DOHH2 (cell line): ENCODE results near the gene QTRT2.

Source experiments
- H3F3A ChIP-seq: fragments of 200-600 bp; sonication (generic), shearing (Covaris generic); 2 replicates; pipeline ENCODE4 v1.6.0; 2016; ENCODE audit warnings: antibody characterized with exemption, mild to moderate bottlenecking; ENCODE audit not compliant: control insufficient read depth, insufficient read depth
- H3K27ac ChIP-seq: fragments of 200-600 bp; sonication (generic); 2 replicates; pipeline ENCODE4 v1.5.1; 2014; ENCODE audit warnings: low read depth, mild to moderate bottlenecking, low read length, moderate library complexity
- H3K27me3 ChIP-seq: fragments of 200-600 bp; sonication (generic); 2 replicates; pipeline ENCODE4 v1.6.1; 2014; ENCODE audit warnings: mild to moderate bottlenecking, low read length, mixed read lengths; ENCODE audit not compliant: control insufficient read depth
- H3K36me3 ChIP-seq: fragments of 200-600 bp; sonication (generic); 2 replicates; pipeline ENCODE4 v1.6.1; 2014; ENCODE audit warnings: mild to moderate bottlenecking, low read length, moderate library complexity, mixed read lengths; ENCODE audit not compliant: control insufficient read depth
- H3K4me1 ChIP-seq: fragments of 200-600 bp; sonication (generic); 2 replicates; pipeline ENCODE4 v1.6.1; 2014; ENCODE audit warnings: mild to moderate bottlenecking, low read length, mixed read lengths; ENCODE audit not compliant: control insufficient read depth
- H3K4me2 ChIP-seq: fragments of 200-600 bp; sonication (generic); 2 replicates; pipeline ENCODE4 v1.6.0; 2014; ENCODE audit warnings: mild to moderate bottlenecking, low read length, moderate library complexity
- H3K4me3 ChIP-seq: fragments of 200-600 bp; sonication (generic); 2 replicates; pipeline ENCODE4 v1.5.1; 2014; ENCODE audit warnings: mild to moderate bottlenecking, low read length, mixed read lengths
- H3K79me2 ChIP-seq: fragments of 200-600 bp; sonication (generic); 2 replicates; pipeline ENCODE4 v1.6.1; 2014; ENCODE audit warnings: mild to moderate bottlenecking, low read length, mixed read lengths; ENCODE audit not compliant: control insufficient read depth
- H3K9me2 ChIP-seq: fragments of 200-600 bp; sonication (generic); replicated peaks from 2 replicates; pipeline ENCODE4 v1.6.1; 2014; ENCODE audit warnings: mild to moderate bottlenecking, low read length, mixed read lengths; ENCODE audit not compliant: control insufficient read depth
- H3K9me3 ChIP-seq: fragments of 200-600 bp; sonication (generic); 2 replicates; pipeline ENCODE4 v1.6.1; 2014; ENCODE audit warnings: antibody characterized with exemption, low read length, mixed read lengths; ENCODE audit not compliant: control insufficient read depth, insufficient read depth
- H4K20me1 ChIP-seq: fragments of 200-600 bp; sonication (generic); 2 replicates; pipeline ENCODE4 v1.6.0; 2014; ENCODE audit warnings: low read depth, mild to moderate bottlenecking, antibody characterized with exemption, low read length, moderate library complexity; ENCODE audit not compliant: control insufficient read depth, insufficient read depth
- CTCF ChIP-seq: fragments of 200-600 bp; sonication (generic); IDR thresholded peaks from one replicate; pipeline ENCODE4 v1.5.1; 2014; ENCODE audit warnings: antibody characterized with exemption, mild to moderate bottlenecking, low read depth, low read length; ENCODE audit not compliant: poor library complexity, severe bottlenecking
- EZH2phosphoT487 ChIP-seq: fragments of 200-600 bp; sonication (generic); IDR thresholded peaks from 2 replicates; pipeline ENCODE4 v1.6.1; 2017; ENCODE audit warnings: borderline replicate concordance, mild to moderate bottlenecking, antibody characterized with exemption, low read length, moderate library complexity, mixed read lengths

The QTRT2 gene

GRCh38 chr3:114103858-114104257 is 47.3 kb downstream of the QTRT2 start:
- Histone ChIP-seq H3K27ac (no peak overlapping the region), H4K20me1 (no peaks in the 10 kb centered on the region), H3F3A (no peaks in the 10 kb centered on the region), H3K4me1 (no peaks in the 10 kb centered on the region), H3K36me3 (no peaks in the 10 kb centered on the region), H3K4me3 (no peak overlapping the region), H3K4me2 (no peak overlapping the region), H3K27me3 (0 out of 2 replicates have a peak, but pooled peaks cover 2% of the 10 kb centered on the region), H3K9me3 (no peaks in the 10 kb centered on the region), H3K79me2 (no peaks in the 10 kb centered on the region), H3K9me2 (no peaks in the 10 kb centered on the region)
- TF ChIP-seq EZH2phosphoT487 (no peak), CTCF (no peak)

- no peaks in the 10 kb centered on the region for H3F3A ChIP-seq
- H3K79me2 ChIP-seq = no peaks in the 10 kb centered on the region
- H3K4me2 ChIP-seq = no peak overlapping the region
- no peaks in the 10 kb centered on the region for H3K4me1 ChIP-seq
- H4K20me1 ChIP-seq = no peaks in the 10 kb centered on the region
- 0 out of 2 replicates have a peak, but pooled peaks cover 2% of the 10 kb centered on the region for H3K27me3 ChIP-seq
- H3K27ac ChIP-seq = no peak overlapping the region
- no peak for TF ChIP-seq CTCF
- TF ChIP-seq EZH2phosphoT487 = no peak
- no peak overlapping the region for H3K4me3 ChIP-seq
- no peaks in the 10 kb centered on the region for H3K36me3 ChIP-seq
- no peaks in the 10 kb centered on the region for H3K9me3 ChIP-seq
- H3K9me2 ChIP-seq = no peaks in the 10 kb centered on the region
Measured at GRCh38 chr3:114104414-114104813, 47.9 kb downstream of the QTRT2 start.

- Histone ChIP-seq H3K27ac (no peak overlapping the region), H3K9me2 (no peaks in the 10 kb centered on the region)
Measured at GRCh38 chr3:114108137-114108536, 51.6 kb downstream of the QTRT2 start.

More at GRCh38 chr3:114108137-114108536, 51.6 kb downstream of the QTRT2 start:
- Histone ChIP-seq H3K9me3 (no peaks in the 10 kb centered on the region), H3K36me3 (no peaks in the 10 kb centered on the region), H3K4me1 (no peaks in the 10 kb centered on the region), H3K4me2 (no peak overlapping the region), H4K20me1 (no peaks in the 10 kb centered on the region), H3K79me2 (no peaks in the 10 kb centered on the region), H3F3A (no peaks in the 10 kb centered on the region), H3K4me3 (no peak overlapping the region), H3K27me3 (peaks cover 5% of the 10 kb centered on the region)
- no peak for TF ChIP-seq EZH2phosphoT487
- no peak for TF ChIP-seq CTCF
